Muscle of back (tissue), 11 donors: Measurements from ENCODE around the gene SMC1B. TPM values are rescaled to one million over a fixed set of nuclear protein-coding genes. Genes with fewer than 3 reads are reported as not detected.
"Not testable (repeated sequence)": the region's sequence is repeated elsewhere in the genome, so short reads cannot be mapped to it uniquely, and the experiment has no call there.

ENCODE experiments used
- DNase-seq, 3 donors: peaks; one replicate each; pipeline versions ENCODE4 v3.0.0 to v3.0.0-alpha.2; 2013
- polyA plus RNA-seq, 10 donors: library from polyadenylated mRNA; unstranded; fragments of 120-200 nt; gene quantifications; one replicate each; pipeline ENCODE4 v1.2.1, GENCODE V29; 2013; ENCODE audit not compliant: insufficient read length in 10 of 10

SMC1B gene
- polyA plus RNA-seq, 10 donors, result 0.05 to 1.1 (median 0.09) TPM

- no peak for DNase-seq
Observed at GRCh38 chr22:45446216-45446615, 32.8 kb upstream of the SMC1B start.

- no peak for DNase-seq
Observed at GRCh38 chr22:45445031-45445710, 31.8 kb upstream of the SMC1B start.

GRCh38 chr22:45444168-45444567 lies 30.8 kb upstream of the SMC1B start:
- DNase-seq, result no peak

- DNase-seq, result no peak
Observed at GRCh38 chr22:45442116-45442515, 28.7 kb upstream of the SMC1B start.

- peak in 2 of 3 donors; percentile 75 to 87 for DNase-seq
Observed at GRCh38 chr22:45441138-45441537, 27.7 kb upstream of the SMC1B start.

GRCh38 chr22:45440688-45441087 lies 27.3 kb upstream of the SMC1B start:
- DNase-seq, result not testable (repeated sequence)

GRCh38 chr22:45438336-45438735 lies 24.9 kb upstream of the SMC1B start:
- DNase-seq, result no peak

GRCh38 chr22:45436871-45437517 lies 23.6 kb upstream of the SMC1B start:
- DNase-seq, result not testable (repeated sequence)

GRCh38 chr22:45435544-45436139 lies 22.2 kb upstream of the SMC1B start:
- peak; percentile 85 to 95 (median 90) for DNase-seq

GRCh38 chr22:45434981-45435380 lies 21.6 kb upstream of the SMC1B start:
- no peak for DNase-seq

GRCh38 chr22:45430871-45431270 lies 17.5 kb upstream of the SMC1B start:
- DNase-seq, result no peak

- DNase-seq, result no peak
Observed at GRCh38 chr22:45429981-45430775, 16.8 kb upstream of the SMC1B start.

- DNase-seq, result no peak
Observed at GRCh38 chr22:45429424-45429823, 16.0 kb upstream of the SMC1B start.

GRCh38 chr22:45428391-45429385 lies 15.3 kb upstream of the SMC1B start:
- no peak for DNase-seq

- DNase-seq, result no peak
Observed at GRCh38 chr22:45427114-45427513, 13.7 kb upstream of the SMC1B start.

GRCh38 chr22:45426387-45426786 lies 13.0 kb upstream of the SMC1B start:
- DNase-seq, result no peak

GRCh38 chr22:45425531-45426265 lies 12.3 kb upstream of the SMC1B start:
- no peak for DNase-seq

GRCh38 chr22:45425101-45425500 lies 11.7 kb upstream of the SMC1B start:
- no peak for DNase-seq

- DNase-seq, result no peak
Observed at GRCh38 chr22:45424241-45424731, 10.9 kb upstream of the SMC1B start.

GRCh38 chr22:45423524-45423923 lies 10.1 kb upstream of the SMC1B start:
- DNase-seq, result no peak
